HG02623 (cell line): ENCODE measurements around the gene ABTB1.

ENCODE experiments used
- ATAC-seq: cut with Tn5 transposase; IDR thresholded peaks from one replicate; pipeline ENCODE4 v1.9.1; 2021; ENCODE audit warnings: moderate library complexity; ENCODE audit not compliant: unreplicated experiment

The ABTB1 gene

DNA sequence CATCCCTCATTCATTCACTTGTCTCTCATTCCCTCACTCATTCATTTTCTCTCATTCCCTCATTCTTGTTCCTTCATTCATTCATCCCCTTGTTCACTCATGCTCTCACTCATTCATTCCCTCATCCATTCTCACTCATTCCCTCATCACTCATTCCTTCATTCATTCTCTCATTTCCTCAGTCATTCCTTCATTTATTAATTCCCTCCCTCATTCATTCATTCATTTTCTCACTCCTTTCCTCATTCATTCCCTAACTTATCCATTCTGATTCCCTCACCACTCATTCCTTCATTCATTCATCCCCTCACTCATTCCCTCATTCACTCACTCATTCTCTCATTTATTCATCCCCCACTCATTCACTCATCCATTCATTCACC, 13.8 kb downstream of the ABTB1 start:
- no peak for ATAC-seq

- no peak for ATAC-seq
These were observed 14.5 kb downstream of the ABTB1 start for GRCh38 chr3:127687228-127687737.

DNA sequence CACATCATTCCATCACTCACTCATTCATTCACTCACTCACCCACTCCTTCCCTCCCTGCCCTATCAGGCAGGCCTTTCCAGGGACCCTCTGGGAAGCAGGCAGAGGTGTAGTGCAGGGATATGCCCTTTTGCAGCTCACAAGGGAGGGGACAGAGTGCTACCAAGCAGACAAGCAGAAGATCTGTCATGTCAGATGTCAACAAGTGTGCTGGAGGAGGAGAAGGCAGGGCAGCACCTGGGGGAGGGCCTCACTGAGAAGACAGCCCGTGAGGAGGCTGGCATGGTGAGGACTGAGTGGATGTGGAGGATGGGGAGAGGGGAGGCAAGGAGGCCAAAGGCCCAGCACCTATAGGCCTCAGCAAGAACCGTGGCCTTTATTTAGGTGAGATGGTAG, 15.3 kb downstream of the ABTB1 start:
- no peak for ATAC-seq

GRCh38 chr3:127688416-127689265, 15.9 kb downstream of the ABTB1 start:
- ATAC-seq, result no peak

GRCh38 chr3:127689266-127689860, 16.6 kb downstream of the ABTB1 start:
- ATAC-seq, result no peak

GRCh38 chr3:127690106-127690505, 17.4 kb downstream of the ABTB1 start:
- no peak for ATAC-seq

DNA sequence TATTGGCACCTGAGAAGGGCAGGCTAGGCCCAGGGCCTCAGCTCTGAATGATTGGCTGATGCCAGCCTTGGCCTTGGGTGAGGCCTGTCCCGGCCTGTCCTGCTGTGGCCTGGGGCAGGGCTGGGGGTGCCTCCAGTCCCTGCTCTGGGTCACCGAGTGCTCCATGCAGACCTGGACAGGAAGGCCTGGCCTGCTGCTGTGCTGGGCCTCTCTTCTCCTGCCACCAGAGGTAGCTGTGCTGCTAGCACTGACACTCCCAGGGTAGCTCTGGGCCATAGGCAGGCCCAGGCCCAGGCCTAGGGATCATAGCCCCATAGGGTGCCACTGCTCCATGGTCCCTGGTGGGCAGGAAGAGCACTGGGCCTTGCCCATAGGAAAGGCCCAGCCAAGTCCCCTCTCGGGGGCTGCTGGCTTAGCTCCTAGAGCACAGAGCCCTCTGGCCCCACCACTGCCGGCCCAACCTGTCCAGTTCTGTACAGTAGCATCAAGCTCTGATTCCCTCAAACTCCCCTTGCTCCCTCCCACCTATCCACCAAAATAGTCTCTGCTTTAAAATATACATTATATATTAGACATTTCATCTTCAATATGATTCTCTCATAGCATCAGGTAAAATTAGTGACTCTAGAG, 18.2 kb downstream of the ABTB1 start:
- no peak for ATAC-seq

DNA sequence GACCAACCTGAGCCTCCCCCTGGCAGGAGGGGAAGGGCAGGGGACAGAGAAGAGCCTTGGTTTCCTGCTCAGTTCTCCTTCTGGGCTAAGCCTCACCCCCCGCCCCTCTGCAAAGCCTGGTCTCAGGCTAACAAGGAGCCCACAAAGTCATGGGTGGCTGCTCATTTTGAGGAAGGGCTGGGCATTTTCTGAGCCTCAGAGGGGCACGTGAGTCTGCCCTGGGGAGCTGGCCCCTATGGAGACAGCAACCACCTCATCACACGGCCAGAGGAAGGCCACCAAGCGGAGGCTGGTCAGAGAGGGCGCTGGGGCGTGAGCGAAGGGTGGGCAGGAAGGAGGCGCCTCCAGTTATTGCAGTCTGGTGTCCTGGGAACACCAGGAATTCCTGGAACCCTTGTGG, 18.7 kb downstream of the ABTB1 start:
- no peak for ATAC-seq

GRCh38 chr3:127691974-127692373, 19.2 kb downstream of the ABTB1 start:
- no peak for ATAC-seq

GRCh38 chr3:127692501-127693335, 20.0 kb downstream of the ABTB1 start:
- ATAC-seq, result no peak

GRCh38 chr3:127693336-127693843, 20.6 kb downstream of the ABTB1 start:
- ATAC-seq, result no peak

- no peak for ATAC-seq
These were observed 21.9 kb downstream of the ABTB1 start for GRCh38 chr3:127694467-127695215.

GRCh38 chr3:127697551-127698240, 24.9 kb downstream of the ABTB1 start:
- no peak for ATAC-seq

- no peak for ATAC-seq
These were observed 25.5 kb downstream of the ABTB1 start for GRCh38 chr3:127698286-127698685.

DNA sequence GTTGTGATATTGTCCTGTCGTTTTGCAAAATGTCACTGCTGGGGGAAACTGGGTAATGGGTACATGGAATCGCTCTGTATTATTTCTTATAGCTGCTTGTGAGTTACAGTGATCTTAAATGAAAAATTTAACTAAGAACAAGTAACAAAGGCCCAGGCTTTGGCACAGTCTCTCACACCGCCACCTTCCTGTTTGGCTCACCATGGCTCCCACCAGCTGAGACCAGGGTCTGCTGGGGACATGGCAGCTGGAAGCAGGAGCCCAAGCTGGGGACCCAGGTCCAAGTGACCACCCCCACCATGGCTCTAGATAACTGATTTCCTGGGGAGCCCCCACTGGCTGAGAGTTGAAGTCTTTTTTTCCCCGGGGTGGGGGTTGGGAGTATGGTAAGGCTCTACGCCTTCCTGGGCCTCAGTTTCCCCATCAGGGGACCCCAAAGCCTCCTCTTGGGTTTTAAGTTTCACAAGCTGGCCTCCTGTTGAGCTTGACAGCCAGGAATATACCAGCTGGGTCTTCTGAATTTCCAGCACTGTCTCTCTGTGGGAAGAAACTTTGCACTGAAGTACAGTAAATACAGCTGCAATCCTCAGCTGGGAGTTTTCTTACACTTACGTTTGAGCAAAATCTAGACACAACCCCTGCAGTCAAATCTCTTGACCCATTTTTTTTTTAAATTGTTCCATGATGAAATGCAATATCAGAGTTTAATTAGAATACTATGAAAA, 26.1 kb downstream of the ABTB1 start:
- ATAC-seq, result no peak

- ATAC-seq, result no peak
These were observed 26.9 kb downstream of the ABTB1 start for GRCh38 chr3:127699416-127700300.

- no peak for ATAC-seq
These were observed 27.7 kb downstream of the ABTB1 start for GRCh38 chr3:127700406-127700805.
